OCI-M1 (cell line): Measurements from ENCODE around the gene HAS3.

ENCODE experiments used
- DNase-seq: peaks from one replicate; lab custom pipeline; 2025; lab: John Stamatoyannopoulos, UW

Gene HAS3

GRCh38 chr16:69089091-69089910 is 16.2 kb upstream of the HAS3 start:
- peak; percentile 77 for DNase-seq

- no peak for DNase-seq
These were observed 11.5 kb upstream of the HAS3 start for GRCh38 chr16:69093974-69094373.

GRCh38 chr16:69094501-69094900 is 11.0 kb upstream of the HAS3 start:
- no peak for DNase-seq

- DNase-seq: no peak
These were observed 10.3 kb upstream of the HAS3 start for GRCh38 chr16:69095193-69095592.

- no peak for DNase-seq
These were observed 5.3 kb upstream of the HAS3 start for GRCh38 chr16:69100071-69100691.

GRCh38 chr16:69106491-69107315 is 1.2 kb downstream of the HAS3 start:
- no peak for DNase-seq

- DNase-seq: no peak
These were observed 2.0 kb downstream of the HAS3 start for GRCh38 chr16:69107316-69107962.

GRCh38 chr16:69108064-69108904 is 2.8 kb downstream of the HAS3 start:
- no peak for DNase-seq

GRCh38 chr16:69108905-69109252 is 3.4 kb downstream of the HAS3 start:
- no peak for DNase-seq

- no peak for DNase-seq
These were observed 4.2 kb downstream of the HAS3 start for GRCh38 chr16:69109486-69110270.

- no peak for DNase-seq
These were observed 5.0 kb downstream of the HAS3 start for GRCh38 chr16:69110406-69110805.

- DNase-seq: no peak
These were observed 5.9 kb downstream of the HAS3 start for GRCh38 chr16:69111216-69111875.

GRCh38 chr16:69111876-69112230 is 6.4 kb downstream of the HAS3 start:
- DNase-seq: no peak

- DNase-seq: peak; percentile 69
These were observed 7.1 kb downstream of the HAS3 start for GRCh38 chr16:69112285-69113129.

- DNase-seq: no peak
These were observed 7.8 kb downstream of the HAS3 start for GRCh38 chr16:69113216-69113615.

GRCh38 chr16:69114346-69114975 is 9.0 kb downstream of the HAS3 start:
- no peak for DNase-seq

GRCh38 chr16:69114976-69115355 is 9.5 kb downstream of the HAS3 start:
- no peak for DNase-seq

GRCh38 chr16:69115361-69115760 is 9.9 kb downstream of the HAS3 start:
- DNase-seq: no peak

GRCh38 chr16:69115837-69116236 is 10.4 kb downstream of the HAS3 start:
- no peak for DNase-seq
